LoVo (cell line): Measurements from ENCODE around the gene UNC5A.

Experiments
- DNase-seq: peaks from one replicate; pipeline ENCODE4 v3.0.0-alpha.2; 2016; ENCODE audit warnings: low spot score

UNC5A gene

DNA sequence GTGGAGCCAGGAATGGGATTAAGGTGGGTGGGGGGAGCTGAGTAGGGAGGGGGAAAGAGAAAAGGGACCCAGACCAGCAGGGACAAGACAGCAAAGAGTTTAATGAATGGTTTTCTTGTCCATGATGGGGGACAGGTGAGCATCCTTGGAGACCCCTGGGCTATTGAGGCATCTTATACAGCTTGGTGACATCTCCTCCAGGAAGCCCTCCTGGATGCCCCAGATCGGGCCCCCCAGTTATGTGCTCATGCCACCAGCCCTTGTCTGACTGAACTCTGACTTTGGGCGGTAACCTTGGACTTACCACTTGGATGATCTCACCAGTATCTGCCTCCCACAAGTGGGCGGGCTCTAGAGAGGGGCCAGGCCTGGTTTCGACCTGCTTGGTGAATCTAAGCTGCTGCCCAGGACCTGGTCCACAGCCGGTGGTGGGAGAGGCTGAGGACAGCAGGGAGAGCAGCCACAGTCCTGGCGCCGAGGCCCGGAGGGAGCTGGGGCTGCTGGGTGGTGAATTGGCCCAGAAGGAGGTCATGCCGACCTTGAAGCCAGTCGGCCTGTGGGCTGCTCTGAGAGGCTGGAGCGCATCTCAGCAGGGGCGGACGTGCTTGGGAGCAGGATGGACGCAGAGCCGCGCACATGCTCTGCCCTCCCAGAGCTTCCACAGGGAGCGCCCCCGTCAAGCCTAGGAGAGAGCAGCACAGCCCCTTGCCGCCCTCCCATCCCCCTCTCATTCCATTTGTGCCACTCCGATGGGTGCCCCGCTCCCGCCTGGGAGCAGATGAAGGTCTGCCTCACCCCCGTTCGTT, 36.2 kb downstream of the UNC5A start:
- DNase-seq = no peak

GRCh38 chr5:176847148-176847547, 36.8 kb downstream of the UNC5A start:
- DNase-seq = no peak

DNA sequence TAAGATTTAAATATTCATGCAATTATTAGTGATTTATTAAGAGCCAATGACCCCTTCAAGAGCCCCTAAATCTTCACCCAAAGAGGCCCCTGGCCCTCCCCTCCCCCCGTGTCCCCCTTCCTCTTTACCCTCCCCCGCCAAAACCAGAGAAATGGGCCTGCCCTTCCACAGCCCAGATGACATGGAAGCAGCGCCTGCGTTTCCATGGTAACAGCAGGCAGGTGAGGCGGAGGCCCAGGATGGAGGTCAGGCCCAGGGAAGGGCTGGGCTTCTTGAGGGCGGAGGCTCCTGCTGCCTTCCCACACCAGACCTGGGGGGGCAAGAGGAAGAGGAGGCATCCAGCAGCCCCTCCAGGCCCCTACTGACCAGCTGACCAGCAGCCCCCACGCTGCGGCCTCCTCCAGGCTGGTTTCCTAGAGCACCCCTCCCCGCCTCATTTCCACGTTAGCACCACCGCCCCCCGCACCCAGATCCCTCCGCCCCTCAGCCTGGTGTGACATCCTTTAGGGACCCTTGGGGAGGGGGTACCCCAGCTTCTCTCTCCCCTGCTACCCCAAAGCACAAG, 37.4 kb downstream of the UNC5A start:
- DNase-seq = no peak

- DNase-seq = no peak
These were observed 38.3 kb downstream of the UNC5A start for GRCh38 chr5:176848651-176849050.

- DNase-seq = no peak
These were observed 39.4 kb downstream of the UNC5A start for GRCh38 chr5:176849611-176850227.

GRCh38 chr5:176850371-176851245, 40.2 kb downstream of the UNC5A start:
- DNase-seq = no peak

GRCh38 chr5:176851380-176851779, 41.0 kb downstream of the UNC5A start:
- DNase-seq = no peak

DNA sequence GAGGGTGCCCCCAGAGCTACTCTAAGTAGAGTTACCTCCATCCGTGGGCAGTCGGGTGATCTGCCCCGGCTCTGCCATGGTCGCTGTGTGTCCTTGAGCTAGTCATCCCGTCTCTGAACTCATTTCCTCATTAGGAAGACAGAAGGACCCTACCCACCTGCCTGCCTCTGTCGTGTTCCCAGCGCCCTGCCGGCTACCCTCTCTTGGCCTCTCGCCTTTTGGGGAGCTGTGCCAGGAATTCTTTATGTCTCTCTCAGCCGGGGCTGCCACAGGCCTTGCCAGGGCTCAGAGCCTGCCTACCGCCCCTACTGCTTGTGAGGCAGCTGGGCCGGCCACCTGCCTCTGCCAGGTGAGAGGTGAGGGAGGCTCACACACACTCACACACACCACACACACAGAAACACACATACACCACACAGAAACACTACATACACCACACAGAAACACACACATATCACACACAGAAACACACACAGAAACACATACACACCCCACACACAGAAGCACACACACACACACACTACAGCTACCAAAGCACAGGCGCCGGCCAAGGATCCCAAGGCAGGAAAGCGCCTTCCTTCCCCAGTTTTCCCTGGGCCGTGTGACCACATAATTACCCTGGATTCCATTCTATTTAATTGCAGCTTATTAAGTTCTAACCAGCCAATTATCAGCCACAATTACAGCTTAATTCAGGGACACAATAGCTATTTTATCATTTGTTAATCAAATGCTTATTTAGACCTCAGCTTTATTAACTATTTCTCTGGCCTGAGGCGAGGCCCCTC, 41.7 kb downstream of the UNC5A start:
- no peak for DNase-seq

GRCh38 chr5:176853151-176853778, 42.9 kb downstream of the UNC5A start:
- no peak for DNase-seq

GRCh38 chr5:176854164-176854563, 43.8 kb downstream of the UNC5A start:
- DNase-seq = no peak

GRCh38 chr5:176855598-176855997, 45.2 kb downstream of the UNC5A start:
- no peak for DNase-seq

DNA sequence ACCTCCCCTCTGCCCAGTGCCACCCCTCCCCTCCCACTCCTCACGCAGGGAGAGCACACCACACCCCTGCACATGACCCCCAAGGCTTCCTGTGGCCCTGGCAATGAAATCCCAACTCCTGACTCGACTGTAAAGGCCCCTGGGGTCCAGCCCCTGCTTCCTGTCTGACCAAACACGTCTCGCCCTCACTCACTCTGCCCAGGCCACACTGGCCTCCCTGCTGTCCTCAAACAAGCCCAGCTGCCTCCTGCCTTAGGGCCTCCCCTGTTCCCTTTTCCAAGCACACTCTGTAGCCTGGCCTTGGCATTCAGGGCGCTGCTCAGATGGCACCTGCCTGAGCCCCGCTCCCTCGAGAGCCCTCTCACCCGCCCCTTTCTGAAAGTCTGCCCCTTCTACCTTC, 46.4 kb downstream of the UNC5A start:
- no peak for DNase-seq

DNA sequence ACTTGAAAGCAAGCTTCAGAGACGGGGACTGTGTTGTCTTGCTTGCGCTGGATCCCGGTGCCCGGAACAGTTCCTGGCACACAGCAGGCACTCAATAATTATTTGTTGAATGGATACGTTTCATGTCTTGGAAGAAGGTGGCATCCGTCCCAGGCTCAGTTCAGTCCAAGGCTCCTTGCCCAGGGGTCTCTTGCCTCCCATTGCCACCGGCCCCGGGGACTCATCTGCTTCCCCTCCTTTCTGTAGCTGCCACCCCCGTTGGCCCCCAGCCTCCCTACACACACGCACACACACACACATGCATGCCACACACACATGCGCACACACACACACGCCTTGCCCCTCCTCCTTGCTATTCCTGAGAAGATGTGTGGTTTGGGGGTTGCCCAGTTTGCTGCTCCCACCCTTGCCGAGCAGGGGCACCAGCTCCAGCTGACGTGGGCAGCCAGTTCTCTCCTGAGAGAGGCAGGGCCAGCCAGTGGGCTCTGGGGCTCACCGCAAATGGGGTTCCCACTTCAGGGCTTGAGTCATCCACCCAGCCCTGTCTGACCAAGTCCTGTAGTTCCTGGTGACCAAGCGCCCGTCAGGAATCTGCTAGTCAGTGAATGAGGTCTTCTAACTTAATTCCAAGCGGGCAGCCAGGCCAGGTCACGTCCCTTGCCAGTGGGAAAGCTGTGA, 47.0 kb downstream of the UNC5A start:
- no peak for DNase-seq

- DNase-seq = no peak
These were observed 47.5 kb downstream of the UNC5A start for GRCh38 chr5:176857894-176858273.

DNA sequence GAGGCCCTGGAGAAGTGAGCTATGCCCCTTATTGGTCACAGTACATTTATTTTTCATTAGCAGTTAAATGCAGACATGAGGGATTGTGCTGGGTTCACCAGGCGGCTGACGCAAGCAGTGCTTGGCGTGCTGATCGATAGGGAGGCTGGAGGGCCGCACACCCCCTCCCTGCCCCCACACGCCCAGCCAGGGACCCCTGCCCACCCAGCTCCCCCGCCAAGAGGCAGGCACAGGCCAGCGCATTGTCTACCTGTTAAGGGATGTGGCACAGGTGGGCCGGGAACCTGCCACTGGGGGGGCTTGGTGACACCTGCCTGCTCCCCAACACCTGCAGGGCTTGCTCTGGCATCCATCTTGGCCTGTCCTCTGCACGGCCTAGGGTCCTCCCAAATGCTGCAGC, 49.6 kb downstream of the UNC5A start:
- no peak for DNase-seq

- DNase-seq = no peak
These were observed 50.0 kb downstream of the UNC5A start for GRCh38 chr5:176860381-176860780.

GRCh38 chr5:176861276-176861675, 50.9 kb downstream of the UNC5A start:
- DNase-seq = no peak

GRCh38 chr5:176862330-176862995, 52.1 kb downstream of the UNC5A start:
- no peak for DNase-seq

DNA sequence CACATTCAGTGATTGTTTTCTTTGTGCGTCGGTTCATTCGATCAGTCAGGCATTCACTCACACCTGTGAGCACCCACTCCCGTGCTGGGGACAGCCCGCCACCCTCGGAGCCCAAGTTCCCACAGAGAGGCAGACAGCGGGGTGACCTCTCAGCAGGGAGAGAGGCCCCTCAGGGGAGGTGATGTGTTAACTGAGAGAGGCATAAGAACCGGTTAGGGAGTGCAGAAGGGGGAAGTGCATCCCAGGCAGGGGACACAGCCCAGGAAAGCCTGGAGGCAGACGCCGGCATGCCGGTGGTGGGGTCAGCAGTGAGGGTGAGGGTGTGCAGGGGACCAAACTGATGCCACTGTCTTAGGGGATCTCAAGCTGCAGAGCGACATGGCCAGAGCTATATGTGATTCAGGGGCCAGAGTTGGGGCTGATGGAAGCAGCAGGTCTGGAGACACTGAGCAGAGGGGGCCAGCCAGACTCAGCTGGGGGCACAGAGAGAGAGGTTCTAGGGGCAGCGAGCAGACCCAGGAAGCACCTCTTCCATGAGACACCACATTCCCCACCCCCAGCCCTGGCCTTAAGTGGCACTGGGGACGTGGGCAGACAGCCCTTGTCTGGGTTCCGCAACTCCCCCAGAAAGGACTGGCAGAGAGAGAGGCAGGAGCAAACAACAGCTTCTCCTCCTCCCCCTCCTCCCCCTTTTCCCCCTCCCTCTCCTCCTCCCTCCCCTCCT, 52.8 kb downstream of the UNC5A start:
- DNase-seq = no peak

DNA sequence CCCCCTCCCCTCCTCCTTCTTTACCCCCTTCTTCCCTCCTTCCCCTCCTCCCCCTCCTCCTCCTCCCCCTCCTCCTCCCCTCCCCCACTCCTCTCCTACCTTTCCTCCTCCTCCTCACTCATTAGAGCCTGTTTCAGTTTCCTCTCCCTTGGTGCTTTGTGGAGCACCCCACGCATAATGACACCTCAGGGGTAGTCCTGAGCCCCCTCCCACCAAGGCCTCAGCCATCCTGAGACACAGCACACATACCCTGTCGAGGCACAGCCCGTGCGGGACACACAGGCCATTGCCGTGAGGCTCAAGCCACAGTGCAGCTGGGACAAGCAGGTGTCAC, 53.4 kb downstream of the UNC5A start:
- no peak for DNase-seq
